SH-SY5Y (cell line): ENCODE measurements around the gene RRAGD.

Experiments used
- GATA2 ChIP-seq: IDR thresholded peaks from 2 replicates; pipeline ENCODE4 v1.6.1; 2011; ENCODE audit warnings: mild to moderate bottlenecking, low read depth, low read length
- GATA3 ChIP-seq: IDR thresholded peaks from 2 replicates; pipeline ENCODE4 v1.6.1; 2011; ENCODE audit warnings: low read depth, mild to moderate bottlenecking, low read length, moderate library complexity

The RRAGD gene

DNA sequence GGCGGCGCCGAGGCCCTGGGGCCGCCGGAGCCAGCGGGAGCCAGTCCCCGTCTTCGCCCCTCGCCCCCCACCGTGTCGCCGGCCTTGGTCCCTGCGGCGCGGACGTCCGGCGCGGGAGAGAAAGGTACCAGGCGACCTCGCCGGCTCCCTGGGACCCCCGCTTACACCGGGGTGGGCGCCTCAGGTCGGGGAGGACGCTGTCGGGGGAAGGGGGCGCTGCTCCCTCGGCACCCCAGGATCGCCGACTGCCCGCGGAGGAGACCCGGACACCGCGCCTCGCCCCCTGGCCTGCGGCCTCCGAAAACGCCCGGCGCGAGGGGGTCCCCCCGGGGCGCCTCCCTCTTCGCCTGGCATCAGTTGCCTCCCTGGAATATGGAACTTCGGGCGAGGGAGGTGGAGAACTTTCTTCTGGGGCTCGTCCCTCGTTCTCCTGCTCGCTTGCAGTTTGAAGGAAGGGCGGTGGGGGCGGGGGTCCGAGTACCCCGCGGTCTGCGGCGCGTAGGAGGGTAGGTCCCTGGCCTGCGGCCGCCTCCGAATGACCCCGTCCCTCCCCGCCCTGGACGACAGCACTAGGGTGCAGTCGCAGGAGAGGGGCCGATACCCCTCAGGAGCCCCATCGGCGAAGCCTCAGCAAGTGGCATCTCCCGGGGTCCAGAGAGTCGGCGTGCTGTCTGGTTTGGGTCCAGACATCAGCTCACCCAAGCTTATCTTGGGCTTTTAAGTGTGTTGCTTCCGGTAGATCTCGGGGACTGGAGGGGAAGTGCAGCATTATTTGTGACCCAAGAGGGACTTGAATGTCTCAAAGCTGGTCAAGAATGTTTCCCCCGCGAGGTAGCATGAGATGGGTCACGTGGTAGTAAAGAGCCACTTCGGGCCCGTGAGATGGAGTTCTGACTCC is 21.4 kb upstream of the RRAGD start:
- TF ChIP-seq GATA3 (no peak), GATA2 (no peak)

GRCh38 chr6:89432875-89433251 is 20.8 kb upstream of the RRAGD start, which contains the start of gene ANKRD6:
Gene ANKRD6, plus strand, starts transcription at chr6:89433152. Its CDS starts 133,825 bp downstream, at chr6:89566977.
- TF ChIP-seq GATA2 (no peak), GATA3 (no peak)

- TF ChIP-seq GATA2 (no peak), GATA3 (no peak)
Measured at GRCh38 chr6:89430201-89430962, 18.3 kb upstream of the RRAGD start.

- TF ChIP-seq GATA3 (no peak), GATA2 (no peak)
Measured at GRCh38 chr6:89416796-89417195, 4.7 kb upstream of the RRAGD start.

GRCh38 chr6:89415185-89415584 is 3.1 kb upstream of the RRAGD start:
- TF ChIP-seq GATA2: no peak
- no peak for TF ChIP-seq GATA3

DNA sequence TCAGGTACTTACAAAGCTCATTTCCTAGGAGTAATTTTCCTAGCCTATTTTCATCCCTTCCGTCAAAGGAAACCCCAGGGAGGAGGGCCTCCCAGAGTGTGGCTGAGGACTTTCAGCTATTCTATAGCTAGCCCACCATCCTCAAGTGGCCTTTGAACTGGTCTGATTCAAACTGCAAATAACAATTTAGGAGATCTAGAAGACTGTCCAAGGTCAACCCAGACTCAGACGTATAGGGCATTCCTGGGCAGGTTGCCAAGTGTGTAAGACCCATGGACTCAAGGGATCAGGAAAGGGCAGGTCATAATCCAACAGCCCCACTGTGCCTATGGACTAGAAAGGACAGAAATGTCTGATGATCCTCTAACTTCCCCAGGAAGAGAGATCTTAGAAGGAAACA is 2.1 kb upstream of the RRAGD start:
- no peak for TF ChIP-seq GATA3
- TF ChIP-seq GATA2: no peak

GRCh38 chr6:89413006-89413400 is 930 bp upstream of the RRAGD start:
- TF ChIP-seq GATA3: no peak
- no peak for TF ChIP-seq GATA2

DNA sequence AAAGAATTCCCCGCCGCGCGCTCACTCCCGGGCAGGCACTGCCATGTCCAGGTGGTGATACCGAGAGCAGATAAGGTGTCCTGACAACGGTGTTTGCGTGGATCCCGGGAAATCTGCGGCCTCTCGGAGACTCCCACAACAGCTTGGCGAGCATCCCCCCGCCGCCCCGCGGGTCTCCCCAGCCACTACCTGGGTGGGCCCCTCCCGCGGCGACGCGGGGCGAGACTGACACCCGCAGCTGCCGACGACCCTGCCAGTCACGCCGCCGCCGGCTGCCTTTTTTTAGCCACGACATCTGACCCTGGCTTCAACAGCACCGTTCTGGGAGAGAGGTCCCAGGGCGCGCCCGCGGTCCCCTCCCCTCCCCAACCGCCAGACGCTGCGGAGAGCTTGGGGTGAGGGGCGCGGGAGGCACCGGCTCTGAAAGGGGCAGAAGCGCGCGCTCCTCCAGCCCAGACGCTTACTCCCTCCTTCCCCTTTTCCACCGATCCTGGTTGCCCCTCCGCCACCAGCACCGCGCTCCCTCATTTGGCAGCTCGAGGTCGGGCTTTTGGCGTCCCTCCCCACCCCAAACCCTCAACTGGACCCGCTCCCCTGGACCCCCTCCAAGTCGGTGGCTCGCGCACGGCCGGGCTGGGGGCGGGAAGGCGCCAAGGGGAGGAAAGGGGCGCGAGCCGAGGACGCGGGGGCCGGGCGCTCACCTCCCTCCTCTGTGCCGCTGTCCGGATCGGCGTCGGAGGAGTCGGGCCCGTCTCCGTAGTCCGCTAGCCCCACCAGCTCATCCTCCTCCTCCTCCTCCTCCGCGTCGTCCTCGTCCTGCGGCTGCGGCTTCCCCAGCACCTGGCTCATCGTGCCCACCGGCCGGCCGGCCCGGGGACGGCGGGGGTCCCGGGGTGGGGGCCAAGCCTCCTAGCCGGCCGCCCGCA is 665 bp downstream of the RRAGD start:
- TF ChIP-seq GATA3 (no peak), GATA2 (peak; percentile 89)

DNA sequence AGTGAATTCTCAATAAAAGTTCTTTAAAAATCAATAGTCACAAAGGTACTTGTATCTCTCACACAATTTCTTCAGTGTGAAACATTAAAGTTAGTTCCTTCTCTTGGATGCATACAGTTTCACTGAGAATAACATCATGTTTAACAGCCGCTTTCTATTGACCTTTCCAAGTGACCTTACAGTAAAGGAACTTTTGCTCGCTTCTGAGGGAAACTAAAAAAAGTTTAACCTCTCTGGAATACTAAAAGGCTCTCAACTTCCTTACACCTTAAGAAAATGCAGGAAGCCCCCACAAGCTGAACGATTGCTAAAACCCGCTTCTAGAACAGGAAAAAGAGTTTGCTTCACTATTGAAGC is 1.3 kb downstream of the RRAGD start:
- no peak for TF ChIP-seq GATA3
- no peak for TF ChIP-seq GATA2

DNA sequence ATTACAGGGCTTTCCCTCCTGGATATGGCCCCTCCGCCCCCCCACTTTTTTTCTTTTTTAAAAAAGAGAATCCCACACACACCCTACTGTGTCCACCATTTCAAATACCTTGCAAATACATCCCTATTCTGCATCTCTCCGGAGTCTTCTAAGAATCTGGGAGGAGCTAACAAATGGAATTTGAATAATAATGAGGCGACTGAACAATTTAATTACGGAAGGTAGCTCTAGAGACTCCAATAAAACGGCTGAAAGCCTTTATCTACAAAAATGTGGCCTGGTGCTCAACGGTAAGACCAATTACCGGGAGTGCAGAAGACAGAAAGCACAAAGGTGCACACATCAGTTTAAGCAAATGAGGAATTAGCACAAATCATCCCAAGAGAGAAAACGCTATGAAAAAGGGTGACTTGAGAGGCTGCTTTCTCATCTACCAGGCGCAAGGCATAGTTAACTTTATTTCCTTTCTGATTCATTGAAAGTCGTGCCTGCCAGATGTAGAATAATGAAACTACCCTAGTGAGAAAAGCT is 1.8 kb downstream of the RRAGD start:
- TF ChIP-seq GATA2: no peak
- no peak for TF ChIP-seq GATA3

GRCh38 chr6:89409461-89410035 is 2.5 kb downstream of the RRAGD start:
- no peak for TF ChIP-seq GATA3

DNA sequence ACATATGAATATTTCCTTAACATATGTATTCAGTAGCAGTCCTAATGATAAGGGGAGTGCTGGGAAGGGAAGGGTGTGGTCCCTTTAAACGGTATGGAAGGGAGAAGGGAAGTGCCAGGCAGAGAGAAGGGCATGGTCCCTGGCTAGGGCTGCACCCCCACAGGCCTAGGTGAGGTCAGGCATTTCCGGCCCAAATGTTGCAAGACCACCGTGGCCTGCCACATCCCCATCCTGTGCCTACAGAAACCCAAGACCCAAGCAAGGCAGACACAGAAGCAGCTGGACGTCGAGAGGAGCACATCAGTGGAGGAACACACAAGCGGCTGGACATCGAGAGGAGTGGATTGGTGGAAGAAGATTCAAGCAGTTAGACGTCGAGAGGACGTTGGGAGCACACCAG is 5.9 kb downstream of the RRAGD start:
- no peak for TF ChIP-seq GATA3
- TF ChIP-seq GATA2: no peak

DNA sequence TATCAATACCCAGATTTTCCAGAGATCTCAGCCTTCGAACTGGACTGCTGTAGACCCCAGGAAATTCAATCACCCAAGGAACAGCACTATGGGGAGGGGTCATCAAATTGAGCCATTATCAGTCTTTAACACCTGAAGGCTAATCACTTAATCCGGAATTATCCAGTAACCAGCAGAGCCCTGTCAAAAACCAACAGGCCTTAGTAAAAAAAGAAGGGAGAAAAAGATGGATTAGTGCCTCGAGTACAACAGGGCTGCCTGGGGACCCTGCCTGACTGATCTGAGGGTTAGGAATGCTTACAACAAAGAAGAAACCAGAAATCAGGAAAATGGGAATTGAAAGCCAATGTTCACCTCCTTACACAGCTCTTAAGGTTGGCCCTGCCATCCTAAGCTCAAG is 7.6 kb downstream of the RRAGD start:
- TF ChIP-seq GATA2 (no peak), GATA3 (no peak)

DNA sequence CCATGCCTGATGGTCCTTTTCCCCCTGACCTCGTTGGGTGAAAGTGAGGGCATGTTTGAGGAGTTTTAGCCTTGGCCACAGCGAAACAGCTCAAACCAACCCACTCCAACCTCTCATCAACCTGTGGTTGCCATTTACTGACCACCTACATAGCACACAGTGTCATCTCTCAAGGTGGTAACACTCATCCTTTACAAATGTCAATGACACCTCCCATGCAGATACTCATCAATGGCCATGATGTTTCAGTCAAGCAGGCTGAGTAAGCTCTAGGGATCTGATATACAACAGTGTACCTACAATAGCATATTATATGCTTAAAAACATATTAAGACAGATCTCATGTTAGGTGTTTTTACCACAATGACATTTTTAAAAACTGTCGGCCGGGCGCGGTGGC is 9.3 kb downstream of the RRAGD start:
- TF ChIP-seq GATA3 (no peak), GATA2 (no peak)
